Vagina (tissue), 2 donors: ENCODE measurements around the gene ASTN1.

ENCODE experiments used
- CTCF ChIP-seq, 3 experiments: fragments of 450-650 bp in 2 of 3; fragments of 200-600 bp in 1 of 3; sonication (generic) in 1 of 3; IDR thresholded peaks; one replicate each; pipeline ENCODE4 v1.5.1; 2017 to 2019; ENCODE audit warnings: antibody characterized with exemption in 3 of 3, mild to moderate bottlenecking in 2 of 3, moderate library complexity in 2 of 3
- POLR2A ChIP-seq, 2 donors: fragments of 450-650 bp; IDR thresholded peaks; one replicate each; pipeline ENCODE4 v1.6.1; 2017; ENCODE audit warnings: antibody characterized with exemption in 2 of 2, mild to moderate bottlenecking in 2 of 2, moderate library complexity in 2 of 2
- POLR2AphosphoS5 ChIP-seq, 2 donors: sonication (generic); formaldehyde crosslinking; IDR thresholded peaks; one replicate each; pipeline ENCODE4 v1.9.0; 2017; ENCODE audit warnings: antibody characterized with exemption in 2 of 2, mild to moderate bottlenecking in 2 of 2, low read depth in 1 of 2; ENCODE audit not compliant: insufficient read depth in 1 of 2

- TF ChIP-seq CTCF (IDR thresholded peaks at IDR 0.05): no peak
- TF ChIP-seq POLR2A (IDR thresholded peaks at IDR 0.05): no peak
- TF ChIP-seq POLR2AphosphoS5 (IDR thresholded peaks at IDR 0.05; ENCODE audit: insufficient read depth in 1 of 2, low read depth in 1 of 2): no peak
Observed at GRCh38 chr1:176939993-176940392, 224.5 kb downstream of the ASTN1 start.
